ENCODE data around the gene MYD88. TPM values are rescaled to one million over a fixed set of nuclear protein-coding genes. Genes with fewer than 3 reads are reported as not detected.
"Not testable (repeated sequence)": the region's sequence is repeated elsewhere in the genome, so short reads cannot be mapped to it uniquely, and the experiment has no call there.

The MYD88 gene
- total RNA-seq, 3 donors from 2014 or later = 39.5 to 81.7 (median 72.4) TPM

DNA sequence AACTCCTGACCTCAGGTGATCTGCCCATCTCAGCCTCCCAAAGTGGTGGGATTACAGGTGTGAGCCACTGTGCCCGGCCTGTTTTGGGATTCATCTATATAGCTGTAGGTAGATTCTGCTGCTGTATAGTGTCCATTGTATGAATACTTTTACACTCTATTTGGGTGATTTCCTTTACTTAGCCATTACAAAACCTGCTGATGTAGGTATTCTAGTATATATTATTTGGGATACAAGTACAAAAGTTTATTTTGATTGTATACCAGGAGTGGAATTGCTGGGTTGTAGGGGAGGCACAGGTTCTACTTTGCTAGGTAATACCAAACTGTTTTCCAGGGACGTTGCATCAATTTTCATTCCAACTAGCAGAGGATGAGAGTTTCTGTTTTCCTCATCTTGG lies 17.4 kb downstream of the MYD88 start:
- intact Hi-C loops (cut with DNase I, micrococcal nuclease) = no loop called here
- Histone ChIP-seq H3K9me3 (no peaks in the 10 kb centered on the region), H3K4me3 (no peak overlapping the region), H3K4me1 (ENCODE audit: low read depth) (no peaks in the 10 kb centered on the region), H3K36me3 (ENCODE audit: low read depth) (no peaks in the 10 kb centered on the region)
- DNase-seq (no peak), ATAC-seq (no peak)
- no peak for TF ChIP-seq CTCF (IDR thresholded peaks at IDR 0.05)

GRCh38 chr3:38157117-38157516 lies 18.7 kb downstream of the MYD88 start:
- H3K9me3 ChIP-seq = no peaks in the 10 kb centered on the region
- no peak for TF ChIP-seq CTCF (IDR thresholded peaks at IDR 0.05)
- H3K36me3 ChIP-seq (ENCODE audit: low read depth) = no peaks in the 10 kb centered on the region
- ATAC-seq (no peak), DNase-seq (no peak)
- no peaks in the 10 kb centered on the region for H3K4me1 ChIP-seq (ENCODE audit: low read depth)
- intact Hi-C loops (cut with DNase I, micrococcal nuclease) = no loop called here
- no peak overlapping the region for H3K4me3 ChIP-seq

- H3K9me3 ChIP-seq = no peaks in the 10 kb centered on the region
- no peaks in the 10 kb centered on the region for H3K4me1 ChIP-seq (ENCODE audit: low read depth)
- DNase-seq (no peak), ATAC-seq (no peak)
- no peak for TF ChIP-seq CTCF (IDR thresholded peaks at IDR 0.05)
- intact Hi-C loops (cut with DNase I, micrococcal nuclease) = no loop called here
- no peaks in the 10 kb centered on the region for H3K36me3 ChIP-seq (ENCODE audit: low read depth)
- no peak overlapping the region for H3K4me3 ChIP-seq
Observed at GRCh38 chr3:38157595-38157994, 19.1 kb downstream of the MYD88 start.

DNA sequence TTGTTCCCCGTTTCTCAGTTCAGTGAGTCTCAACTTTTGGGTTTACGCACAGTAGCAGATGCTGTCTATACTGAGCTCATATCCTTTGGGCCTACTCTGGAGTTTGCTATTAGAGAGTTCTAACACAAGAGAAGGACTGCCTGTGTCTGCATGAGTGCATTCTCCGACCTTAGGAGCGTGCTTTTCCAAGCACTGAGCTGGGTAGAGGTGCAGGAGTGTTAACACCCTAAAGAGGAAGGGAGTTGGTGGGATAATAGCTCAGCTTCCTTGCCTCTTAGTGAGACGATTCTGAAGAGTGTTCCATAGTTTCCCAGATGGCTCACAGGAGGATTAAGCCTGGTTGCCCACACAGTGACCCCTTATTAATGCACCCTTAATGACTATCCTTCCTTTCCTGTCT lies 20.0 kb downstream of the MYD88 start:
- no peaks in the 10 kb centered on the region for H3K4me1 ChIP-seq (ENCODE audit: low read depth)
- intact Hi-C loops (cut with DNase I, micrococcal nuclease) = no loop called here
- no peaks in the 10 kb centered on the region for H3K36me3 ChIP-seq (ENCODE audit: low read depth)
- DNase-seq (no peak), ATAC-seq (no peak)
- no peaks in the 10 kb centered on the region for H3K9me3 ChIP-seq
- no peak for TF ChIP-seq CTCF (IDR thresholded peaks at IDR 0.05)
- H3K4me3 ChIP-seq = no peak overlapping the region

DNA sequence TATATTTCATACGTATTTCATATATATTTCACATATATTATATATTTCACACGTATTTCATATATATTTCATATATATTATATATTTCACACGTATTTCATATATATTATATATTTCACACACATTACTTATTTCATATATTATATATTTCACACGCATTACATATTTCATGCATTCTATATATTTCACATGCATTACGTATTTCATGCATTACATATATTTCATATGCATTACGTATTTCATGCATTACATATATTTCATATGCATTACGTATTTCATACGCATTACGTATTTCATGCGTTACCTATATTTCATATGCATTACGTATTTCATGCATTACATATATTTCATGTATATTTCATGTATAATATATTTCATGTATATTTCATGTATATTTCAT lies 22.2 kb downstream of the MYD88 start:
- H3K36me3 ChIP-seq (ENCODE audit: low read depth); H3K9me3 ChIP-seq; DNase-seq; H3K4me1 ChIP-seq (ENCODE audit: low read depth); intact Hi-C loops (cut with DNase I, micrococcal nuclease); ATAC-seq; H3K4me3 ChIP-seq: not testable (repeated sequence)

DNA sequence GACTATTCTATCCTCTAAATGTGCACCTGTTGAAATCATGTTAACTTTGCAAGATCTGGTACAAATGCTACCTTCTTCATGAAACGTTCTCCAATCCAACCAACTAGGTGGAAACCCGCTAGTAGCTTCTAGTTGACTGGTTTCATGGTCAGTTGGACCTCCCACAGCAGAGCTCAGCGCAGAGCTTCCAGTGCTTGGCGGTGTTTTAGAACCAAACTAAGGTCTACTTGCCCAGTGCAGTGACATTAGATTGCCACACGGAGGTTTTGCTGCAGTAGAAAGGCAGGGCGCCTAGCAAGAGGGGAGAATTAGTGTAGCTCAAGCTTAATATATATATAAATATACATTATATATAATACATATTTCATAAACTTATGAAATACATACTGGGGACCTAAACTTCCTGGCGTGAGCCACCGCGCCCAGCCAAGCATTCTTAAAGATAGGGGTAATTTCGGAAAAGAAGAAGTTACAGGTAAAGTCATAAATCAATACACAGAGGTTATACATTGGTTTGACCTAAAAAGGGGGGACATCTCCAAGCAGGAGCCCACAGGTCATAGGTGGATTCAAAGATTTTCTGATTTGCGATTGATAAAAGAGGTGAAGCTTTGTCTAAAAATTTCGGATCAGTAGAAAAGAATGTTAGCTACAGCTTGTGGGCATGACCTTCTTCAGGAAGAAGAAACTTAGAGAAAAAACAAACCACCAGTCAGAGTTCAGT lies 24.8 kb downstream of the MYD88 start:
- Histone ChIP-seq H3K4me3 (no peak overlapping the region), H3K9me3 (no peaks in the 10 kb centered on the region), H3K36me3 (ENCODE audit: low read depth) (no peaks in the 10 kb centered on the region), H3K4me1 (ENCODE audit: low read depth) (peaks cover 9% of the 10 kb centered on the region)
- no peak for TF ChIP-seq CTCF (IDR thresholded peaks at IDR 0.05)
- intact Hi-C loops (cut with DNase I, micrococcal nuclease) = no loop called here
- DNase-seq (no peak), ATAC-seq (no peak)
